ENCODE results near the gene CACNA1B.
"Not testable (repeated sequence)": the region's sequence is repeated elsewhere in the genome, so short reads cannot be mapped to it uniquely, and the experiment has no call there.

- TF ChIP-seq CTCF, POLR2A, EP300 (IDR thresholded peaks at IDR 0.05): not testable (repeated sequence)
These were observed 251.7 kb downstream of the CACNA1B start for GRCh38 chr9:138129318-138129717.
